Epithelial cell of proximal tubule (primary cell): ENCODE measurements around the gene CMTR1. TPM values are rescaled to one million over a fixed set of nuclear protein-coding genes. Genes with fewer than 3 reads are reported as not detected.

Experiments used
- DNase-seq: peaks from one replicate; pipeline ENCODE4 v3.0.0-alpha.2; 2011; ENCODE audit warnings: low read depth
- H3K4me3 ChIP-seq: 2 replicates; pipeline ENCODE4 v1.5.1; 2011; ENCODE audit warnings: low read depth, mild to moderate bottlenecking, low read length
- total RNA-seq: library from RNA; depleted of rRNA; stranded (reverse); fragments of >200 nt; gene quantifications from 2 replicates; pipeline ENCODE4 v1.2.3, GENCODE V29; 2015
- TF ChIP-seq, protein P1 (sequence below): conservative IDR thresholded peaks from 2 replicates; pipeline ENCODE4 v1.5.1; 2012; ENCODE audit warnings: low read depth, mild to moderate bottlenecking, low read length

The CMTR1 gene
- total RNA-seq, 1 donor from 2014 or later = 20.8 TPM

DNA sequence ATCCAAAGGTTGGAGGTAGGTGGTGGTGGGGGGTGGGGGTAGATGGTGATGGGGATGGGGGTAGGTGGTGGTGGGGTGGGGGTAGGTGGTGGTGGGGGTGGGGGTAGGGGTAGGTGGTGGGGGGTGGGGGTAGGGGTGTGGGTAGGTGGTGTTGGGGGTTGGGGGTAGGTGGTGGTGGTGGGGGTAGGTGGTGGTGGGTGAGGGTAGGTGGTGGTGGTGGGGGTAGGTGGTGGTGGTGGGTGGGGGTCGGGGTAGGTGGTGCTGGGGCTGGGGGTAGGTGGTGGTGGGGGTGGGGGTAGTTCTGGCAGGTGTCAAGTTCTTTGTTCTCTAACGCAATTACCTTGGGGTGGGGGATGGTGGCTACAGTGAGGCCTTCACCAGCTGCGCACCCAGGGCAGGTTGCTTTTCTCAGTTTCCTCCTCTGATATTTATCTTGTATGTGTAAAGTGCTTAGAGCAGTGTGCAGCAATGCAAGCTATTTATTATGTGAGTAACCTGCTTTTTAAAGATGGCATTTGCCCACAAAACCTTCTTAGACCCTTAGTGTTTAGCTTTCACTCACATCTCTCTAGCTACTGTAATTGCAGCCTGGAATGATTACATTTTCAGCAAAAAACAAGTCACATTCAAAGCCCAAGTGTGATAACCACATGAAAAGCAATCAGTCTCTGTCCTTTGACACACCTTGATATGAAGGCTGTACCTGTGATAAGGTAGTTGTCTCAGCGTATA, 74.8 kb downstream of the CMTR1 start:
- no peak for DNase-seq
- H3K4me3 ChIP-seq = no peak overlapping the region
- TF ChIP-seq, protein P1, sequence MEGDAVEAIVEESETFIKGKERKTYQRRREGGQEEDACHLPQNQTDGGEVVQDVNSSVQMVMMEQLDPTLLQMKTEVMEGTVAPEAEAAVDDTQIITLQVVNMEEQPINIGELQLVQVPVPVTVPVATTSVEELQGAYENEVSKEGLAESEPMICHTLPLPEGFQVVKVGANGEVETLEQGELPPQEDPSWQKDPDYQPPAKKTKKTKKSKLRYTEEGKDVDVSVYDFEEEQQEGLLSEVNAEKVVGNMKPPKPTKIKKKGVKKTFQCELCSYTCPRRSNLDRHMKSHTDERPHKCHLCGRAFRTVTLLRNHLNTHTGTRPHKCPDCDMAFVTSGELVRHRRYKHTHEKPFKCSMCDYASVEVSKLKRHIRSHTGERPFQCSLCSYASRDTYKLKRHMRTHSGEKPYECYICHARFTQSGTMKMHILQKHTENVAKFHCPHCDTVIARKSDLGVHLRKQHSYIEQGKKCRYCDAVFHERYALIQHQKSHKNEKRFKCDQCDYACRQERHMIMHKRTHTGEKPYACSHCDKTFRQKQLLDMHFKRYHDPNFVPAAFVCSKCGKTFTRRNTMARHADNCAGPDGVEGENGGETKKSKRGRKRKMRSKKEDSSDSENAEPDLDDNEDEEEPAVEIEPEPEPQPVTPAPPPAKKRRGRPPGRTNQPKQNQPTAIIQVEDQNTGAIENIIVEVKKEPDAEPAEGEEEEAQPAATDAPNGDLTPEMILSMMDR = no peak

DNA sequence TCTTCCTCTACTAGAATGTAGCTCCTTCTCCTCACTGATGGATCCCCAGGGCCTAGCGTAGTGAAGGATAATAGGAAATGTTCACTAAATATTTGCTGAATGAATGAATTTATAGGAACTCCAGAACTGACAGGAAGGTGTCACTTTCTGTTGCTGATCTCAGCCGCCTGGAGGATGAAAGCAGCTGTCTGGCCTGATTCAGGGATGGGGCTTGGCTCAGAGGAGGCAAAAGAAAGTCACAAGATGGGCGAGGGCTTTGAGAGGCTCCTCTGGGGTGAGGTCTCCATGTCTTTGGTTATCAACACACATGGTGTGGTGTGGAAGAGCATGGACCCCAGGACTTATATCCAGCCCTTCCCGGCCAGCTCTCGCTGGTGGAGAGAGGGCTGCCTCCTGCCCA, 78.2 kb downstream of the CMTR1 start:
- no peak for DNase-seq
- TF ChIP-seq, protein P1 = no peak
- H3K4me3 ChIP-seq = no peak overlapping the region

DNA sequence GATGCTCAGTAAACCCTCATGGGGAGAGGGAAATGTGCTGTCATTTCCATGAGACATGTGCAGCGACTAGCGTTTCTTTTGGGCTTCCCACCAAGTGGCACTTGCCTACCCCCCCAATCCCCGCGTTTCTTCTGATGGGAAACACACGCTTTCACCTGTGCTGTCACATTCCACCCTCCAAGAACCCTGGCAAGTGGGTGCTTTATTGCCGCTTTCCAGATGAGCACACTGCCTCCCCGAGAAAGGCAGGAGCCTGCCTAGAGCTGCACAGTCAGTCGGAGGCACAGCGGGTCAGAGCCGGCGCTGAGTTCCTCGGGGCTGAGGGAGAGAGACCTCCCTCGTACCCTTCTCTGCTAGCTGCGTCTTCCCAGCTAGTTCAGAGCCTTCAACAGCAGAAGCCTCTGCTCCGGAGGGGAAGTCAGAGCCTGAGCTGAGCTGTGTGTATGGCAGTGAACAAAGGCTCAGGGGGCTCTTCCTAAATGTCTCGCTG, 78.9 kb downstream of the CMTR1 start:
- TF ChIP-seq, protein P1 = no peak
- DNase-seq = no peak
- no peak overlapping the region for H3K4me3 ChIP-seq

DNA sequence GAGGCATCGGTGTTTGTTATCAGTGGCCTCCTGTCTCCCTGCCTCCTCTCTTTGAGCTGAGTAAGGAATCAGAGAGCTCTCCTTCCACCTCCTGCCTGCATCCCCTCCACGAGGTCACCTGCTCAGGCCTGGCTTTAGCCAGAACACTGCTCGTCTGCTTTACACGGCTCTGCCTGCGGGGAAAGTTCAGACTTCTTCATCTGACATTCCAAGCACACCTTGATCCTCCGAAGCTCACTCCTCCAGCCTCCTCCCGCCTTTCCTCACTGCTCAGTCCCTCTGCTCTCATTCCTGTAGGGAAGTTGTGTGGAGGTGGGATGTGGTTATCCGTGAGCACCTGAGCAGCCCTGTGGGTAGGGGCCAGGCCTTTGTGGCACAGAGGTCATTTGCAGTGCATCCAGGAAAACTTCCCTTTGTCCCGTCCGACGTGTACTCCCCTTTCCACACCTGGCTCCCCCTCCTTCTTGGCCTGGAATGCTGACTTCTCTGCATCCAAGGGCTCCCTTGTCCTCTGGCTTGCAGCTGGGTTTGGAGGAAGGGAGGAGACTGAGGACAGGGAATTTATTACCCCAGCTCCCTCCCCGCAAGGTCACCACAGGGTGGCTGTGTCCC, 79.5 kb downstream of the CMTR1 start:
- TF ChIP-seq, protein P1 = no peak
- H3K4me3 ChIP-seq = no peak overlapping the region
- no peak for DNase-seq

DNA sequence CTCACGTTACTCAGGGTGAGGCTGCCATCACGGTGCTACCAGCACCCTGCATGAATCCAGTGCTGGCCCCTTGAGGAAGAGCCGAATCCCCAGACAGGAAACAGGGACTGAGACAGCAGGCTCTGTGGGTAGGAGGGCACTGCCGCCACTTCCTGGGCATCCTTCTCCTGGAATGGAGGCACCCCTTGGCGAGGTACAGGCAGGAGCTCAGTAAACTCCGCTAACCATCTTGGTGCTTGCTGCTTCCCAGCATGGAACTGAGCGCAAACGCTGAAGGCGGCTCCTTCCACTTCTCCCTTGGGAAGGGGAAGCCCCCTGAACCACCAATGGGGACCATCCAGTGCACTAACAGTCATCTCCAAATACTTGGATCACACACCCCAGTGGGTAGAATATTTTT, 80.1 kb downstream of the CMTR1 start:
- no peak for DNase-seq
- no peak overlapping the region for H3K4me3 ChIP-seq
- TF ChIP-seq, protein P1 = no peak

DNA sequence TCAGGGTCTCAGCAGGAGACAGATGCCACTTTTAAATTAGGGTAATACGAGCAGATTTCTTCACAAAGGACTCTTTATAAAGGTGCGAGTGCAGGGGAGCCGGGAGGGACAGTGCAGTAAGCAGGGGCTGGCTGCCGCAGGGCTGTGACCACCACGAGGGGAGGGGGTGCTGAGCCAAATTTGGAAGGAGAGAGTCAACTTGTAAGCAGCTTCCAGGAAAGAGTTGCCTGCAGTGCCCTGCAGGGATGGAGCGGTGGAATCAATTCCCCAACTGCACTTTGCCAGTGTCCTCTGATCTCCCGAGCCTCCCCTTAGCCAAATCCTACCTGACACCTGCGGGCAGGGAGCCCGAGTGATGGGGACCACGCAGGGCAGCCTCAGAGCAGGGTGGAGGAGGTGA, 80.6 kb downstream of the CMTR1 start:
- no peak overlapping the region for H3K4me3 ChIP-seq
- DNase-seq = no peak
- TF ChIP-seq, protein P1 = no peak
